ENCODE measurements around the gene FAM131A. TPM values are rescaled to one million over a fixed set of nuclear protein-coding genes. Genes with fewer than 3 reads are reported as not detected.

The FAM131A gene
- total RNA-seq, 1 donor from 2014 or later = 30.2 TPM

GRCh38 chr3:184333190-184333589 is 4.2 kb upstream of the FAM131A start:
- Histone ChIP-seq H3K27me3 (ENCODE audit: low read depth) (no peaks in the 10 kb centered on the region), H3K27ac (replicated peaks) (peak overlapping the region; percentile 40), H3K9me3 (replicated peaks) (no peaks in the 10 kb centered on the region), H3K4me1 (peaks cover 55% of the 10 kb centered on the region), H3K36me3 (peaks cover 70% of the 10 kb centered on the region), H3K4me3 (no peak overlapping the region)
- intact Hi-C loops (cut with micrococcal nuclease) = no loop called here
- TF ChIP-seq CTCF (IDR thresholded peaks at IDR 0.05; ENCODE audit: borderline replicate concordance) = no peak
- DNase-seq = no peak

- no peaks in the 10 kb centered on the region for H3K9me3 ChIP-seq (replicated peaks)
- no peak overlapping the region for H3K4me3 ChIP-seq
- TF ChIP-seq CTCF (IDR thresholded peaks at IDR 0.05; ENCODE audit: borderline replicate concordance) = no peak
- peaks cover 65% of the 10 kb centered on the region for H3K36me3 ChIP-seq
- intact Hi-C loops (cut with micrococcal nuclease) = no loop called here
- peaks cover 60% of the 10 kb centered on the region for H3K4me1 ChIP-seq
- H3K27me3 ChIP-seq (ENCODE audit: low read depth) = no peaks in the 10 kb centered on the region
- no peak for DNase-seq
- no peak overlapping the region for H3K27ac ChIP-seq (replicated peaks)
Observed at GRCh38 chr3:184333700-184334099, 3.7 kb upstream of the FAM131A start.

- no peak for DNase-seq
- Histone ChIP-seq H3K27ac (replicated peaks) (peak overlapping the region; percentile 97), H3K4me1 (peaks cover 69% of the 10 kb centered on the region), H3K4me3 (no peak overlapping the region), H3K27me3 (ENCODE audit: low read depth) (no peaks in the 10 kb centered on the region), H3K9me3 (replicated peaks) (no peaks in the 10 kb centered on the region), H3K36me3 (peaks cover 56% of the 10 kb centered on the region)
- TF ChIP-seq CTCF (IDR thresholded peaks at IDR 0.05; ENCODE audit: borderline replicate concordance) = no peak
- intact Hi-C loops (cut with micrococcal nuclease) = no loop called here
Observed at GRCh38 chr3:184334470-184335158, 2.8 kb upstream of the FAM131A start.

- peaks cover 72% of the 10 kb centered on the region for H3K4me1 ChIP-seq
- peaks cover 50% of the 10 kb centered on the region for H3K36me3 ChIP-seq
- DNase-seq = no peak
- peak overlapping the region; percentile 97 for H3K27ac ChIP-seq (replicated peaks)
- intact Hi-C loops (cut with micrococcal nuclease) = no loop called here
- no peaks in the 10 kb centered on the region for H3K9me3 ChIP-seq (replicated peaks)
- no peak for TF ChIP-seq CTCF (IDR thresholded peaks at IDR 0.05; ENCODE audit: borderline replicate concordance)
- H3K4me3 ChIP-seq = peak overlapping the region; percentile 88
- H3K27me3 ChIP-seq (ENCODE audit: low read depth) = no peaks in the 10 kb centered on the region
Observed at GRCh38 chr3:184335291-184335660, 2.1 kb upstream of the FAM131A start.

GRCh38 chr3:184335661-184336546 is 1.5 kb upstream of the FAM131A start:
- H3K4me1 ChIP-seq = peaks cover 72% of the 10 kb centered on the region
- intact Hi-C loops (cut with micrococcal nuclease) = no loop called here

More at GRCh38 chr3:184335661-184336546, 1.5 kb upstream of the FAM131A start:
- peak; percentile 89 for DNase-seq
- Histone ChIP-seq H3K27ac (replicated peaks) (peak overlapping the region; percentile 97), H3K4me3 (peak overlapping the region; percentile 88), H3K9me3 (replicated peaks) (no peaks in the 10 kb centered on the region), H3K36me3 (peaks cover 45% of the 10 kb centered on the region), H3K27me3 (ENCODE audit: low read depth) (no peaks in the 10 kb centered on the region)
- TF ChIP-seq CTCF (IDR thresholded peaks at IDR 0.05; ENCODE audit: borderline replicate concordance) = no peak
